ENCODE data around the gene SLC4A4. TPM values are rescaled to one million over a fixed set of nuclear protein-coding genes. Genes with fewer than 3 reads are reported as not detected.

The SLC4A4 gene
- total and polyA plus RNA-seq, 7 donors: 0.24 to 3.3 (median 2.0) TPM

DNA sequence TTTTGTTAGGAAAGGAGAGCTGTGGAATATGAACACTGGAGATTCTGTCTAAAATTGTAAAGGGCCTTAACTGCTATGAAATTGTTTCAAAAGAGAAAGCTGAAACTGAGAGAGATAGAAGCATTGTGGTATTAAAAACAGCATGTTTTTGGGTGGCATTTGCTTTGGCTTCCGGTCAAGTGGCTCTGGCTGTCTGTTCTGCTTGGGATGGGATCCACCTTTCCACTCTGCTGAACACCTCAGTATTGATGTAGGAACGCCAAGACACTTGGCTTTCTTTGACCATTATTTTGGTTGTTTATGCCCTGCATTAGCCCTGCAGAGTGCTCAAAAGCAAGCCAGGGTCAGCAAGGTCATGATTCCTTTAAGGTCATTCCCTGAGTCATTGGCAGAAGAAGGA is 199.7 kb downstream of the SLC4A4 start:
- Histone ChIP-seq H3K9me3 (no peaks in the 10 kb centered on the region), H3K36me3 (ENCODE audit: insufficient read depth in 1 of 2, low read depth in 1 of 2) (no peaks in the 10 kb centered on the region), H3K27ac (no peak overlapping the region), H3K4me3 (no peak overlapping the region), H3K27me3 (ENCODE audit: insufficient read depth in 3 of 3, low read length in 2 of 3) (no peaks in the 10 kb centered on the region), H3K4me1 (no peaks in the 10 kb centered on the region)
- WGBS, 3 donors: 54 to 79% (median 66%) methylated on average over 2 of the region's 2 CpGs
- no peak for TF ChIP-seq CTCF (IDR thresholded peaks at IDR 0.05)
- no peak for DNase-seq
- ATAC-seq: no peak
- intact Hi-C loops (cut with DNase I): no loop called here

- TF ChIP-seq CTCF (IDR thresholded peaks at IDR 0.05): no peak
- H3K27me3 ChIP-seq (ENCODE audit: insufficient read depth in 3 of 3, low read length in 2 of 3): no peaks in the 10 kb centered on the region
- no peak overlapping the region for H3K4me3 ChIP-seq
- no peak for ATAC-seq
- no peaks in the 10 kb centered on the region for H3K9me3 ChIP-seq
- no peaks in the 10 kb centered on the region for H3K36me3 ChIP-seq (ENCODE audit: insufficient read depth in 1 of 2, low read depth in 1 of 2)
- no peak overlapping the region for H3K27ac ChIP-seq
- 59 to 72% (median 66%) methylated on average over 4 of the region's 4 CpGs for WGBS, 3 donors
- no peak for DNase-seq
- H3K4me1 ChIP-seq: no peaks in the 10 kb centered on the region
- intact Hi-C loops (cut with DNase I): no loop called here
Observed at GRCh38 chr4:71540749-71541269, 202.0 kb downstream of the SLC4A4 start.

DNA sequence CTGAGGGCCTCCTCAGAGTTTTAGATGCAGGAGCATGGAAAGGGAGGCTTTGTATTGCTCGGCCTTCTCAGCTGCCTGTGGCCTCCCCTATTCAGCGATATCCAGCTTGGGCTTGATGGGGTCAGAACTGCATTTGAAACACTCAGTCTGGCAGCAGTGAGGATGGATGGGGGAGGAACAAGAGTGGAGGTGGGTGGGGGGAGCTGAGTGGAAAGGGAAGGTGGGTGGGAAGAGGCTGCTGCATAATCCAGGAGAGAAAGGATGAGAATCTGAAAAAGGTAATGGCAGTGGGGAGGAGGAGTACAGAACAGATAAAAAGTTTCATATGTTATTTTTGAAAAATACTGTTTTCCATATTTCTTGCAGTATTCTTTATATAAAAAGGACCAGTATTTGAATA is 202.7 kb downstream of the SLC4A4 start:
- DNase-seq (no peak), ATAC-seq (no peak)
- no peaks in the 10 kb centered on the region for H3K27me3 ChIP-seq (ENCODE audit: insufficient read depth in 3 of 3, low read length in 2 of 3)
- no peaks in the 10 kb centered on the region for H3K9me3 ChIP-seq
- no peak overlapping the region for H3K4me3 ChIP-seq
- H3K4me1 ChIP-seq: no peaks in the 10 kb centered on the region
- peaks cover 0 to 5% of the 10 kb centered on the region in 2 donors for H3K36me3 ChIP-seq (ENCODE audit: insufficient read depth in 1 of 2, low read depth in 1 of 2)
- intact Hi-C loops (cut with DNase I): no loop called here
- 84 to 94% (median 90%) methylated on average over 2 of the region's 2 CpGs for WGBS, 3 donors
- TF ChIP-seq CTCF (IDR thresholded peaks at IDR 0.05): no peak
- H3K27ac ChIP-seq: no peak overlapping the region

DNA sequence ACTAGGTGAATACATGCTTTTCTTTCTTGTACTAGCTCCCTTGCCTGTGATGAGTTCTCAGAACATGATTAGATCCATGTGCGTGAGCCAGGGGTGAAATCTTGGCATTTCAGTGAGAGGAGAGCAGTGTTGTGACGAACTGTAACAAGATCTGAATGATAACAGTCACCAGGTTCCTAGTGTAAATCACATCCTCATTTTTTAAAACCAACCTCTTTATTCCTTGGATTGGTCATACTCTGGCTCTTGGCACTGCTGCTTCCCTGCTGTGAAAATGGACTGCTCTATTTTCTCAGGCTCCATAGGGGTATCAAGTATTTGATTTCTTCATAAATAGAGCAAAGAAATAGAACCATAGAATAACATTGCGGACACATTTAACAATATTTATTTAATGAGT is 206.3 kb downstream of the SLC4A4 start:
- no peak for TF ChIP-seq CTCF (IDR thresholded peaks at IDR 0.05)
- Histone ChIP-seq H3K4me3 (no peak overlapping the region), H3K9me3 (no peaks in the 10 kb centered on the region), H3K27ac (no peak overlapping the region), H3K27me3 (ENCODE audit: insufficient read depth in 3 of 3, low read length in 2 of 3) (no peaks in the 10 kb centered on the region), H3K4me1 (no peaks in the 10 kb centered on the region), H3K36me3 (ENCODE audit: insufficient read depth in 1 of 2, low read depth in 1 of 2) (peaks cover 0 to 6% of the 10 kb centered on the region in 2 donors)
- intact Hi-C loops (cut with DNase I): no loop called here
- 50 to 57% (median 52%) methylated on average over 3 of the region's 3 CpGs for WGBS, 3 donors
- ATAC-seq: no peak
- DNase-seq: no peak

- ATAC-seq (no peak), DNase-seq (no peak)
- intact Hi-C loops (cut with DNase I): loop anchor here (5.0 to 10.0 kb wide), 3 partner anchors 317 to 365 kb away; no protein-coding TSS in a partner anchor
- no peaks in the 10 kb centered on the region for H3K9me3 ChIP-seq
- no peaks in the 10 kb centered on the region for H3K4me1 ChIP-seq
- no peak for TF ChIP-seq CTCF (IDR thresholded peaks at IDR 0.05)
- H3K27ac ChIP-seq: no peak overlapping the region
- no peak overlapping the region for H3K4me3 ChIP-seq
- peaks cover 0 to 6% of the 10 kb centered on the region in 2 donors for H3K36me3 ChIP-seq (ENCODE audit: insufficient read depth in 1 of 2, low read depth in 1 of 2)
- no peaks in the 10 kb centered on the region for H3K27me3 ChIP-seq (ENCODE audit: insufficient read depth in 3 of 3, low read length in 2 of 3)
- WGBS, 3 donors: 48 to 67% (median 54%) methylated on average over 3 of the region's 3 CpGs
Observed at GRCh38 chr4:71549516-71550160, 210.8 kb downstream of the SLC4A4 start.

Measured in psoas muscle (tissue), 8 donors.